NCI-H69 (cell line): ENCODE measurements around the gene ZNF597.

Source experiments
- DNase-seq: peaks from one replicate; lab custom pipeline; 2025; lab: John Stamatoyannopoulos, UW

ZNF597 gene

GRCh38 chr16:3443108-3444031, at the start of gene ZNF597, which contains the start of gene NAA60:
ZNF597 (minus strand) TSS chr16:3443504; CDS start chr16:3443153, 351 bp downstream.
NAA60 (plus strand) TSS chr16:3443680; CDS start chr16:3476228, 32,548 bp downstream.
- peak; percentile 96 for DNase-seq

- DNase-seq: no peak
Observed at GRCh38 chr16:3492356-3492755, 49.1 kb upstream of the ZNF597 start.

GRCh38 chr16:3490911-3491629, 47.8 kb upstream of the ZNF597 start:
- DNase-seq: peak; percentile 63

GRCh38 chr16:3488801-3489200, 45.5 kb upstream of the ZNF597 start:
- DNase-seq: no peak

- DNase-seq: no peak
Observed at GRCh38 chr16:3487521-3488410, 44.5 kb upstream of the ZNF597 start.

GRCh38 chr16:3486506-3487215, 43.4 kb upstream of the ZNF597 start:
- DNase-seq: no peak

- DNase-seq: no peak
Observed at GRCh38 chr16:3485821-3486505, 42.7 kb upstream of the ZNF597 start.

- no peak for DNase-seq
Observed at GRCh38 chr16:3485097-3485745, 41.9 kb upstream of the ZNF597 start.

- DNase-seq: no peak
Observed at GRCh38 chr16:3484318-3485096, 41.2 kb upstream of the ZNF597 start.

- no peak for DNase-seq
Observed at GRCh38 chr16:3482659-3483241, 39.4 kb upstream of the ZNF597 start.

GRCh38 chr16:3481696-3482658, 38.7 kb upstream of the ZNF597 start:
- DNase-seq: no peak

- DNase-seq: no peak
Observed at GRCh38 chr16:3480901-3481695, 37.8 kb upstream of the ZNF597 start.

GRCh38 chr16:3479654-3480216, 36.4 kb upstream of the ZNF597 start:
- no peak for DNase-seq

GRCh38 chr16:3478242-3478925, 35.1 kb upstream of the ZNF597 start:
- no peak for DNase-seq

- no peak for DNase-seq
Observed at GRCh38 chr16:3476409-3476808, 33.1 kb upstream of the ZNF597 start.
